GM18505 (cell line): Measurements from ENCODE around the gene SGMS1.

ENCODE experiments used
- ATAC-seq: cut with Tn5 transposase; IDR thresholded peaks from one replicate; pipeline ENCODE4 v1.9.1; 2021; ENCODE audit not compliant: unreplicated experiment
- POLR2A ChIP-seq: IDR thresholded peaks from 4 replicates; pipeline ENCODE4 v1.6.1; 2011; ENCODE audit warnings: borderline replicate concordance; ENCODE audit not compliant: insufficient read depth, insufficient read length; ENCODE audit errors: extremely low read depth

Gene SGMS1

DNA sequence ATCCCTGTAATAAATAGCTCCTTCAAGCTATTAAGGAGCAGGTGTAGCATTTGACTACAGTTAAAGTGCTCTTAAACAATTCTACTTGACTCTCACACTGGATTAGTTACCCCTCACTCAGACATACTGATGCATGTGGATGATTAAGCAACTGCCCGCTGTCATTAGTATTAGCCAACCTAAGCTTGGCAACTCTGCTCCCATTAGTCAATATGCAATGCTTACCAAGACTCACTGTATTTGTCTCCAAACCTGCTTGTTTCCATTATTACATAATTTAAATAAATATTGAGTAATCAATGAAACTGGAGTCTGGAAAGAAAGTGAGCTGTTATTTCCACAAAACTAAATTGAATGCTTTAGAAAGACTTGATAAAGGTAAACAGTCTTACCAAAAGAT lies 228.5 kb downstream of the SGMS1 start:
- ATAC-seq = no peak

DNA sequence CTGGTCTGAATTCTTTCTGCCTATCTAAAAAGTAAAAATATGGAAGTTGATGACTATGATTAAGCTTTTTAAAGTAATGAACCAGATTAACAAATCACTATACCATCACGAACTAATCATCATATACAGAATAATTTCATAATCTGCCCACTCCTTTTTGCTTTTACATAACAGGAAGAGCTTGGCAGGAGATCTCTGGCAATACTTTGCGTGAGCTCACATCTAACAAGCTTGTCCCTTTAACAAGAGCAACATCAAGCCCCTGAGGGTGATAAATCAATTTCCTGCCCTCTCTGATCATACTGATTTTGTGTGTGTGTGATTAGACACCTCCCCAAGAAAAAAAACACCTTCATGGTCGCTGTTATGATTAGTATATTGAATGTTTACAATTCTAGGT lies 228.9 kb downstream of the SGMS1 start:
- ATAC-seq = no peak
- TF ChIP-seq POLR2A = no peak

More for the DNA sequence above, 228.5 kb downstream of the SGMS1 start:
- no peak for TF ChIP-seq POLR2A

DNA sequence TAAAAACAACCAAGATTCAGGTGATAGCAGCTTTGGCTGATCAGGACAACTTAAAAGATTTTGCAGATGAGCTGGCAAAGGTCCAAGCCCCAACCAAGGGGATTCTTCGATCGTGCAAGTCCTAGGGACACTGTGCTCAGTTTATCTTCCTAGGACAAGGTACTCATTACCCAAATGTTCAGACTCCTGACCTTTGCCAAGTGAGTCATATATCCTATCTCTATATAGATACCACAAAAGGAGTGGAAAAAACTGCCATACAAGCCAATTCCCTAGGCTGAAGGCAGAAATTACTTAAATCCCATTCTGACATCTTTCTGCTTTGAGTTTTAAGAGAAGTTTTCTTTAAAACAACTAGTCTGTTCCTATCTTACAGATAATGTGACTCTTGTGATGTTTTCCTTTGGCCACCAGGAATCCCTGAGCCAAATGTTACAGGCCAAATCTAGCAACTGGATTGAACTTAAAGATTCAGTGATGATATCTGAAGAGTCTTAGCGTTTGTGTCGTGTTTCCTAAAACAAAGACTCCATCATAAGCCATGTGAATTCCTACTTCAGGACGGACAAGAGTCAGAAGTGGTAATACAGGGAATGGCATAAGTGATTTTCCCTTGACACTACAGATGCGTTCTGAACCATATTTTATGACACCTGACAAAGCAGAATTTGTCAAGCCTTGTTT lies 229.8 kb downstream of the SGMS1 start:
- TF ChIP-seq POLR2A = no peak
- ATAC-seq = no peak

DNA sequence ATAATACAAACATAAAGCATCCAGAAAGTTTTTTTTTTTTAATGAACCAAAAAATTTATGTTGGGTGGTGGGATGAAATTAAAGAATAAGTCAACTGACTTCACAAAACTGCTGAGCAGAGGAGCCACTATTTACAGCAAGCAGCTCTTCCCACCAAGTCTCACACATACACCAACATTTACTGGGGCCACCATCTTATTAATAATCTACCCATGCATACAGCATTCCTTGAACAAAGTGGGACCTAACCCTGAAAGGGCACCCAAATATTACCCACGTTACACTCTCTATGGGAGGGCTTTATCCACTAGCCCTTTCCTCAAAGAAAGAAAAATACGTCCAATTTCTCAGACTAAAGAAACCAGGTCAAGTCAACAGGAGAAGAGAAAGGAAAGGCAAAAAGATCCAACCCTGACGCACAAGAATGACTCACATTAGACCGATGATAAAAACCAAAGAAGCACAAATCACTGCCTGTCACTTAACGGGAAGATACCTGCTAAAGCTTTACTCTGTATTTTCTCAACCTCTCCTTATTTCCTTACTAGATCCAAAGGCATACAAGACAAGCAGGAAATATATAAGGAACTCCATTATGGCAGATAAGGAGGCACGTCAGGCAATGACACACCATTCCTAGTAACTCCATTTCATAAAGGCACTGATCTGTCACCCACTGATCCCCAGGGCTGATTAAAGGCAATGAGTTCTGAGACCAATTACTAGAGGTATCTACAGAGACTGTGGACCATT lies 230.6 kb downstream of the SGMS1 start:
- ATAC-seq = no peak
- no peak for TF ChIP-seq POLR2A

DNA sequence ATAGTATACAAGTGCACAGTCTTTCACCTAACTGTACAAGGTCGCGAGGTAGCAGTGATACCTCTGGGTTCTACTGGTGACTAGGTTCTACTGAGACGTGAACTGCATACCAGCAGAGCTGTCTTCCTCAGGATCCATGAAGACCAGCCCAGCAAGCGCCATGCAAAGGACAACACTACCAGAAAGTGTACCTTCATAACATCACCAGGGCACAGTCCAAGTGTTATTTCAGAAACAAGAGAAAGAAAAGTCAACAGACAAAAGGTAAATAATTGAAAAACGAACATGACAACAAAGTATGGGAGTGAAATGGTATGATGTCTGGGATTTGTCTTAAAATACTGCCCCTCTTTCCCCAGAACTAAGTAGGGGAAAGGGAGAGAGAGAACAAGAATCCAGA lies 231.3 kb downstream of the SGMS1 start:
- TF ChIP-seq POLR2A = no peak
- ATAC-seq = no peak

DNA sequence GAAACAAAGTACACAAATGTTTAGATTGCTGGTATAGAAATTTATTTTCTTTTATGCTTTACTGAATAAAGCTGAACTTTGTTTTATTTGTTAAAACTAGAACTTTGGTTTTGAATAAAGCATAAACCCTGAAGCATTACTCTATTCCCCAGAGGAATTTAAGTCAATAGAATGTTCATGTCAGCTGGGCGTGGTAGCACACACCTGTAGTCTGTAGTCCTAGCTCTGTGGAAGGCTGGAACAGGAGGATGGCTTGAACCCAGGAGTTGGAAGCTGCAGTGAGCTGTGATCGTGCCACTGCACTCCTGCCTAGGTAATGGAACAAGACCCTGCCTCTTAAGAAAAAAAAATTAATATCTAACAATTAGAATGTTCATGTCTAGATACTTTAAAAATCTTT lies 233.5 kb downstream of the SGMS1 start:
- ATAC-seq = no peak
- no peak for TF ChIP-seq POLR2A

DNA sequence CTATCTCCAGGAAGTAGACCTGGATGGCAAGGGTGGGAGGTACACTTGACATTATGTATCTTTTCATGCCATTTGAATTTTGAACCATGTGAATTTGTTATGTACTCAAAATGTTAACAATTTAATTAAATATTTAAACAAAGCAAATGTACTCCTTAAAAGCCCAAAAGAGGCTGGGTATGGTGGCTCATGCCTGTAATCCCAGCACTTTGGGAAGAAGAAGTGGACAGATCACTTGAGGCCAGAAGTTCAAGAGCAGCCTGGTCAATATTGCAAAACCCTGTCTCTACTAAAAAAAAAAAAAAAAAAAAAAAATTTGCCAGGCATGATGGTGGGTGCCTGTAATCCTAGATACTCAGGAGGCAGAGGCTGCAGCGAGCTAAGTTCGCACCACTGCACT lies 235.6 kb downstream of the SGMS1 start:
- TF ChIP-seq POLR2A = no peak
- peak; percentile 5 for ATAC-seq

DNA sequence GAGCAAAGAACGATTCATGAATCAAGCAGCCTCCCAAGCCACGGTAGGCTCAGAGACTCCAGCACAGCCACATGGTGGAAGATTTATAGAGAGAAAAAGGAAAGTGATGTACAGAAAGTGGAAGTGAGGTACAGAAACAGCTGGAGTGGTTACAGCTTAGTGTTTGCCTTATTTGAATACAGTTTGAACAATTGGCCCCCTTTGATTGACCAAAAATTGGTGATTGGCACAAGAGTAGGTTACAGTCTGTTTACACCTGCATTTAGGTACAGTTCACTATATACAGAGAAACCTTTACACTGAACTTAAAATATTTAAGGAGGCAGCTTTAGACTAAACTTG lies 236.1 kb downstream of the SGMS1 start:
- peak; percentile 60 for ATAC-seq
- TF ChIP-seq POLR2A = no peak

DNA sequence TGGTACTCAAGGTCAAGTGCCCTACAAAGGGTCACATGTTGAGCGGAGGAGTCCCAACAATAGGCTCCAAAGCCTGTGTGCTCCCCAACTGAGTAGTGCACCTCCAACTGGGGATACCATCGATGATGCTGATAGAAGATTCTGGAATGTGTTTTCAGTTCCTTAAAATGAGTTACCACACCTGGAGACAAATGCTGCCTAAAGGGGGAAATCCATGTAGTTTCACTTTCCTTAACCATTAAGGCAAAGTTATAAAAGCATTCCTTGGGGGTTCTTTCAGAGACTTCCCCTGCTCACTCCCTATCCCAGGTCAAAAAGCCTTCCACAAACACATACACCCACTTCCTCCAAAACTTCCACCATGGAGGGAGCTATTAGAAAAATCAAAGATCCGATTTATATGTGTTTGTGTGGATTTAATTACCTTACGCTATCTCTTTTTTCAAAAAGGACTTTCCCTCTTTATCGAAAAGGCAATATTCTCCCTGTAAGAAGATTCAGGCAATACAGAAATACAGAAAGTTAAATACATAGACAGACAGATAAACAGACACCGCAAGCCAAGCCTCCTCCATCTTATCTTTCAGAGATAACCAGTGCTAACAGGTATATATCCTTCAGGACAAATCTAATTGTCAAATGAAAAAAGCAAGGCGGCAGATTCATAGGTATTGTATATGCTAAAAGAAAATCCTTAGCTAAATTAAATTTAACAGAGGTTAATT lies 236.6 kb downstream of the SGMS1 start:
- TF ChIP-seq POLR2A = no peak
- no peak for ATAC-seq

DNA sequence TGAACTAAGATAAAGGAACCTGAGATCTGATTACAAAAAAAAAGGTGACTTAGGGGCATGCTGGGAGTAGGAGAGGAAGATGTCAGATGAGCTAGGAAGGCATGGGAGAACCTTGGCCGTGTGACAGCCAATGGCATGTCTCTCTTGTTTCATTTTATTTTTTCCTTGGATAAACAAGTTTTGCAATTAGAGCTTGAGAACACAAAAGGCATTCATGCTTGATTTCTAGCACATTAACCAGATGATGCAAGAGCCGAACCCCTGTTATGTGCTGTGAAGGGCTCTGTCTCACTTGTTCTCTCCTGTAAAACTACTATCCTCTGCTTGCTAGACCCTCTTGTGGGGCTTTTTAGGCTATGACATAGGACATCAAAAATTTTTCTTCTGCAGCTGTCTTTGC lies 238.1 kb downstream of the SGMS1 start:
- TF ChIP-seq POLR2A = no peak
- no peak for ATAC-seq

DNA sequence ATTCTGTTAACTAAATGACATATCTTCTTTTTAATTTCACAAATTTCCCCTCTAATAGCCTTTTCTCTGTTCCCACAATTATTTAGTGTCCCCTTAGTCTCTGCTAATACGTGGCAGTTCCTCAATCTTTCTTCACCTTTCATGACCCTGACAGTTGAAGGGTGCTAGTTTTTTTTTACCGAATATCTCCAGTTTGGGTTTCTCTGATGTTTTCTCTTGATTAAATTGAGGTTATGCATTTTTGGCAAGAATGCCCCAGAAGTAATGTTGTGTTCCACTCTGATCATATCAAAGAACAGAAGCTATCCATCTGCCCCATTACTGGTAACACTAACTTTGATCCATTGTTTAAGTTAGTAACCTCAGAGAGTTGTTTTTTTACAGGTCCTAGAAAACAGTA lies 238.9 kb downstream of the SGMS1 start:
- no peak for TF ChIP-seq POLR2A
- ATAC-seq = no peak

DNA sequence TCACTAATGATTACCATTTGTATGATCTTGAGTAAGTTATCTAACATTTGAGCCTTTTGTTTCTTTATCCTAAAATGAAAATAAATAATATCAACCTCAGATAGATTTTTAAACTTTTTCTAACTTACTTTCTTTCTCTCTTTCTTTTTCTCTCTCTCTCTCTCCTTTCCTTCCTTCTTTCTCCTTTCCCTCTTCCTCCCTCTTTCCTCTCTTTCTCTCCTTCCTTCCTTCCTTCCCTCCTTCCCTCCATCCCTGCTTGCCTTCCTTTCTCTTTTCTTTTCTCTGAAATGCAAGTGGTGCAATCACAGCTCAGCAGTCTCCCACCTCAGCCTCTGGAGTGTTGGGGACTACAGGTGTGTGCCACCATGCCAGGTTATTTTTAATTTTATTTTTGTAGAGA lies 239.5 kb downstream of the SGMS1 start:
- ATAC-seq = no peak
- TF ChIP-seq POLR2A = no peak

DNA sequence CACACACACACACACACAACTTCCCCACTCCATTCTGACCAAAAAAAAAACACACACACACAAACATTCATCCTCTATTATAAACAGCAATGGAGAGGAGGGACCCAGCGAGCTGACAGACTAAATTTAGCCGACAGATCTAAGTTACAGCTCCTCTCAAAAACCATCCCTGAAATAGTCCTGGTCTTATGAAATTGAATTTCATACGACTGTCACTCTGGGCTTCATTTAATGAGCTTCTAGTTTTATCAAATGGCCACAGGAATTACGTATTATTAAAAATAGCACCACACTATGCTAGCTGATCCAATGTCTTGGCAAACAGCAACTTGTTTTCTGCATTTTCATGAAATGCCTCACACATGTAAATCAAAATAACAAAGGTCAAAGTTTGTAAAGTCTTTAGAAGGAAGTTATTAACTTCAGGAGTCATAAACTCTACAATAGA lies 241.2 kb downstream of the SGMS1 start:
- ATAC-seq = no peak

DNA sequence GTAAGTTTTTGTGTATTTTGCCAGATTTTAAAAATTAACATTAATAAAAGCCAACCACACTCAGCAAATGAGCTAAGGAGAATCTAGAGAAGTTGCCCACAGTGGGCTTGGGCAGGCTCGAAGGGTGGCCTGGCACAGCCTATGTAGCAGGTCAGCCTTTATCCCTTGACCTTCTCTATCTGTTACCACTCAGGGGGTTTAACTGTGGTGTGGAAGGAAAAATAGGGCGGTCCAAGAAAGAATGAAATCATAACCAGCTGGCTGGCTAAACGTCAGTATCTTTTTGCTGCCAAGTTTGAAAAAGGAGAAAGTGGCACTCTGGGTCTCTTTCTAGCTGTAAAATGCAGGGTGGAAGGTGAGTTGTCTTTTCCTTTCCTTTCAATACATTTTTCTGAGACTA lies 242.1 kb downstream of the SGMS1 start:
- ATAC-seq = no peak
- TF ChIP-seq POLR2A = no peak

More for the DNA sequence above, 241.2 kb downstream of the SGMS1 start:
- TF ChIP-seq POLR2A = no peak

DNA sequence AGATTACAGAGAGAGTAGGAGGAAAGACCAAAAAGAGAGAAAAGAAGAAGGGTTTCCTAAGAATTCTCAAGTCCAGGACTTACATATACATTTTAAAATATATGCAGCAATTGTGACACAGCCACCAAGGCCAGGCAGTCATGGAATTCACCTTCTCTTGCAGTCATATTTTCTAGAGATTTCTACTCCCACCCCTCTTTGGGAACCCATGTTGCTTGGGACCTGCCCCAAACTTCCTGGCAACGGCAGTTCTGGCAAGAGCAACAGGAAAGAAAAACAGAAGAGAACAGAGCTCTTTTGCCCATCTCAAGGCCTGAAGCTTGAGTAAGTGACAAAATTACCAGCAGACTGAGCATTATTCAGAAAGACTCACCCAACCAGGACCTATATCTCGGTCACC lies 244.1 kb downstream of the SGMS1 start:
- no peak for ATAC-seq
- no peak for TF ChIP-seq POLR2A

DNA sequence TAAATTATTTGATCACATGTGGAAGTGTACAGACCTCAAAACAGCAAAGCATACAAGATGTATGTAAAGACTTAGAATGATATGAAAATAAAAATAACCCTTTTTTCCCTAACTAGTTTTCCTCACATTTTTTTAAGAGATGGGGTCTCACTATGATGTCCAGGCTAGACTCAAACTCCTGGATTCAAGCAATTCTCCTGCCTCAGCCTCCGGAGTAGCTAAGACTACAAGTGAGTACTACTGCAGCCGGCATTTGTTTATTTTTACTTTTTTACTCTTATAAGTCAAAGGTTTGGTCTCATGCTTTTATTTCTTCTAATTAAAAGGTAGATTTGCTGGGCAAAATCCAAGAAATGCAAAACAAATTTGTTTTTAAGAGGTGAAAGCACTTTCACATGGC lies 248.0 kb downstream of the SGMS1 start:
- no peak for TF ChIP-seq POLR2A
- ATAC-seq = no peak
